Pulmonary artery endothelial cell (primary cell): ENCODE data around the gene CSAD. TPM values are rescaled to one million over a fixed set of nuclear protein-coding genes. Genes with fewer than 3 reads are reported as not detected.
"Not testable (repeated sequence)": the region's sequence is repeated elsewhere in the genome, so short reads cannot be mapped to it uniquely, and the experiment has no call there.

Source experiments
- DNase-seq: peaks from one replicate; pipeline ENCODE4 v3.0.0-alpha.2; 2011; ENCODE audit warnings: low read depth, low spot score
- total RNA-seq: library from RNA; depleted of rRNA; stranded (reverse); fragments of >200 nt; gene quantifications from 2 replicates; pipeline ENCODE4 v1.2.3, GENCODE V29; 2014

Gene CSAD
- total RNA-seq, 1 donor from 2014 or later: 4.2 TPM

DNA sequence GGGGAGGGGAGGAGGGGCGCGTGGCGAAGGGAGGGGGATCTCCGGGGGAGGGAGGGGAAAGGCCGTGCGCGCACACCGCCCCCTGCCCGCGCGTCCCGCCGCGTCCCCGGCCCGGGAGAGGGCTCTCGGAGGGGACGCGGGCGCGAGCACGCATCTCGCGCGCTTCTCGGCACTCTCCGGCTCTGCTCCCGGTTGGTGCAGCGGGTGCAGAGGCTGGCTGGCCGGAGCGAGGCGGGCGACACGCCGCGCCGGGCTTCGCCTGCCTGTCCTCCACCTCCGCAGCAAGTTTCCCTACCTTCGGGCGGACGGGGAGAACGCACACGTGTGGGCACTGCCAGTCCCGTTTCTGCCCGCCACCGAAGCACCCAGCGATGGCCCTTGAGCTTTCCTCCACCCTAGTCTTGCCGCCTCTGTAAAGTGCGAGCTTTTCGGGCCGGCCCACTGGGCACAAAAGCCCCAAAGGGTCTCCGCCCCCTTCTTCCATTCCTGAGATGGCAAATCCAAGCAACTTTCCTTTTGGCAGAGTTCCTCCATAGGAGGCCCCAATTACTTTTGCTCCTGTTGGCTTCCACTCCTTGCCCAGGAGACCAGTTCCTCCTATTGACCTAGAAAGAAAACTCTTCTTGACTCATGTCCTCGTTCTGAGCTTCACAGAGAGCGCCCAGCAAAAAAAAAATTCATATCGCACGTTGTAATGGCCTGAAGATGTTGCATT, 363 bp upstream of the CSAD start:
- DNase-seq: peak; percentile 40

DNA sequence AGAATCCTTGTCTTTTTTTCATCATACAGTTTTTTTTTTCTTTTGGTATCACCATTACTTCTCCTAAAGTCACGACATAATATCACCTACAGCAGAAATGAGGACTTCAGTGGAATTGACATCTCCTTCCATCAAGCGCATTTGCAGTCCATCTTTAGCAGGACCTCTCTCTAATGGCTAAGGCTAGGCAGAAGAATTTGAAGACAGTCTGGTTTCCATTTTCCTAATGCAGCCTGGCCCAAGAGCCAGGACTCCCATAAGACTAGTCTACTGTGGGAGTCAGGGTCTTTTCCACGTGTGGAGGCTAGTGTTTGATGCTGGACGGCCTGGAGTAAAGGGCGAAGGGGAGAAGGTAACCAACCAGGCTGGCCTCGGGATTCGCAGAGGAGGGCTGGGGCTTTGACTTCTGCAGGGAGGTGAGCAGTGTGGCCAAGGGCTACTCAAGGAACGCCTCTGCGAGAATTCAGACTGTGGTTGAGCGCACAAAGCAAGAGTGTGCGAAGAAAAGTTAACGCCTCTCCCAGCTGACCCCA, 972 bp downstream of the CSAD start:
- DNase-seq: no peak

DNA sequence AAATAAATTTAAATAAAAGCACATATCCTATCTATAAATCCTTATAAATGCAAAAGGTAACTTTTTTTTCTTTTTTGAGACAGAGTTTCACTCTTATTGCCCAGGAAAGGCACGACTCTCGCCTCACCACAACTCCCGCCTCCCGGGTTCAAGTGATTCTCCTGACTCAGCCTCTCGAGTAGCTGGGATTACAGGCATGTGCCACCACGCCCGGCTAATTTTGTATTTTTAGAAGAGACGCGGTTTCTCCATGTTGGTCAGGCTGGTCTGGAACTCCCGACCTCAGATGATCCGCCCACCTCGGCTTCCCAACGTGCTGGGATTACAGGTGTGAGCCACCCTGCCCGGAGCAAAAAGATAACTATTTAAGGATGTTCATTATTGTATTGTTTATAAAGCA, 1.9 kb downstream of the CSAD start:
- DNase-seq: not testable (repeated sequence)

DNA sequence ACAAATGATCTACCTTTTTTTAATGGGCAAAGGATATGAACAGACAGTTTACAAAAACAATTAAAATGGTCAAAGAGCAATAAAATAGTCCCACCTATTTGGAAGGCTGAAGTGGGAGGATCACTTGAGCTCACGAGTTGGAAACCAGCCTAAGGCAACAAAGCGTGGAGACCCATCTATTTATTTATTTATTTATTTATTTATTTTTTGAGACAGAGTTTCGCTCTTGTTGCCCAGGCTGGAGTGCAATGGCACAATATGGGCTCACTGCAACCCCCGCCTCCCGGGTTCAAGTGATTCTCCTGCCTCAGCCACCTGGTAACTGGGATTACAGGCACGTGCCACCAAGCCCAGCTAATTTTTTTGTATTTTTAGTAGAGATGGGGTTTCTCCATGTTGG, 3.3 kb downstream of the CSAD start:
- DNase-seq: not testable (repeated sequence)

DNA sequence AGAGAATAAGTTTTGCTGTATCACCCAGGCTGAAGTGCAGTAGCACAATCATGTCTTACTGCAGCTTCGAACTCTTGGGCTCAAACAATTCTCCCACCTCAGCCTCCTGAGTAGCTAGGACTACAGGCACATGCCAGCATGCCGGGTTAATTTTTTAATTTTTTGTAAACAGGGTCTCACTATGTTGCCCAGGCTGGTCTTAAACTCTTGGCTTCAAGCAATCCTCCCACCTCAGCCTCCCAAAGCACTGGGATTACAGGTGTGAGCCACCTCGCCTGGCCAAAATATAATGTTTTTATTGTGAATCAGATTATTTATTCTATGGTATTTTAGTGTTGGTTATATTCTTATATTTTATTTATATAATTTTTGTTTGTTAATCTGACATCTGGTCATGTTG, 4.0 kb downstream of the CSAD start:
- DNase-seq: no peak

DNA sequence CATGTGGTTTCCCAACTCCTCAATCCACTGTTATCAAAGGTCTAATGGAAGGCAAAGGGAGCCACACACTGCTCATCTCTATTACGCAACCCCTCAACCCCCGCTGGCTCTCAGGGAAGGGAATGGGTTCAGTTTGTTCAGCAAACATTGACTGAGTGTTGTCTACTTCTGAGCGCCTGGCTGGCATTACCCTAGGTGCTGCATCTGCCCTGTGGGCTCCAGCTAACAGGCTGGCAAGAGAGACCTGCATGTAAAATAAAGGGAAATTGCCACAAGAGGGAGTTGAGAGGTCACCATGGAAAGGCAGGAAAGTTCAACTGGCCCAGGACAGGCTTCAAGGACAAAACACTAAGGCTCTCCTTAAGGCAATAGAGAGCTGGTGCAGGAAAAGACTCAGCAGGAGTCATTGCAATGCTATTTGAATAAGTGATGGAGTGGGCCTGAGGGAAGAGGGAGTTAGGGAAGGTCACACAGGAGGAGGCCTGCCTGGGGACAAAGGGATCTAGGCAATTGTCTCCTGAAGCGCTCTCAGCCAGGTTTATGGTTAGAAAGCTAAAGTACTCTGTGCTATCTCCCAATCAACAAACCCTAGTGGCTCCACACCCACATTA, 5.7 kb downstream of the CSAD start:
- no peak for DNase-seq

DNA sequence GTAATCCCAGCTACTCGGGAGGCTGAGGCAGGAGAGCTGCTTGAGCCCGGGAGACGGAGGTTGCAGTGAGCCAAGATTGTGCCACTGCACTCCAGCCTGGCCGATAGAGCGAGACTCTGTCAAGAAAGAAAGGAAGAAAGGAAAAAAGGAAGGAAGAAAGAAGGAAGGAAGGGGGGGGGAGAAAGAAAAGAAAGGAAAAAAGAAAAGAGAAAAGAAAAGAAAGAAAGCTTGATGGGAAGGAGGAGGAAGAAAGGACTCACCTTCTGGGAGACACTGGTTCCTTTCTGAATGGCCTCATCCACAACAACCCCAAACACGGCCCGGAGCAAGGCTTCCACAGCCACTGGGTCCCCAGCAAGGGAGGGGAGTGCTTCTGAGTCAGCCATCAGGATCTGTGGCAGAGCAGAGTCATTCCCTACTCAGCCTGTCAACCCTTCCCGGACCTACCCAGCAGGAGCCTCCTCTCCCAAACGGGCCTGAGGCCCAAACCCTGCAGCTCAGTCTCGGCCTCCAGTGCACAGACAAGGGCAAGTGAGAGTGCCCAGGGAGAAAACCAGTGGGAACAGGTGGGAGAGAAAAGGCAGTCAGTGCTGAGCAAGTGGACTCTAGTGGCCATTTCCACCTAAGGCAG, 7.5 kb downstream of the CSAD start:
- DNase-seq: no peak

DNA sequence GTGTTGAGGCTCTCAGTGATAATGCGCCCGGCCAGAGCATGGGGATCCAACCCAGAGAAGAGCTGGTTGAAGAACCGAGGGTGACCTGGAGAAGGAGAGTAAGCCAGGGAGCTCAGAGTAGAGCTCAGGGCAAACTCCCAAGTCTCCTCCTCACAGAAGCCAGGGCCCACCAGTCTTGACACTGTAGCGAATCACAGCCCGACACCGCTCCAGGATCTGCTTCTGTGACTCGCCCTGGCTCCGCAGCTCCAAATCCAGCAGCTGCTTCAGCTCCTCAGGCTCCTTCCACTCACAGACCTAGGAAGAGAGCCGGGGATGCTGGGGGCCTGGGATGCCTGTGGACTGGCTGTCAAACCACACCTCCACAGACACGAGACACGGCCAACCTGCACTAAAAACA, 8.4 kb downstream of the CSAD start:
- no peak for DNase-seq

DNA sequence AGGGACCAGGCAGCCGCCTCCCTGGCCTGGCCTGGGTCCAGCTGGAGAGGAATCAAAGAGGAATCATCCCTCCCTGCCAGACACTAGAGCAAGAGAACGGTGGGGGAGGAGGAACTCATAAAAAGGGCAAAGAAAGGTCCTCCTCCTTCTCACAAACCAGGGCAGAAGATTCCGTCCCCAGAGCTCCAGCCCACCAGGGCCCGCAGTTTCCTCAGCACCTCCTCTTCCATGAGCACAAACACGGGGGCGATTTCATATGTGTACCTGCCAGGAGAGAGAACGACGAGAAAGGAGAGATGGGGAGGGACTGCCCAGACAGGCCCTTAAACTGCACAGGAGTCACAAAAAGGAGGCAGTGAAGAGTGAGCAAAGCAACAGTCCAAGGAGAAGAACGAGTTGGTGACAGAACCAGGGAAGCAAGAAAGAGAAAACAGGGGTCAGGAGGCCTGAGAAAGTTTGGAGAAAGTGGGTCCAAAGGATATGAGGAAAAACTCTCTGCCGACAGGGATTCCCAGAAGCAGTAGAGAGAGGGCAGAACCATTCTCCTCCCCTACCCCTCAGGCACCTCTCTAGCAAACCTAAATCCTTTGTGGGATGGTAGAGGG, 8.9 kb downstream of the CSAD start:
- no peak for DNase-seq

DNA sequence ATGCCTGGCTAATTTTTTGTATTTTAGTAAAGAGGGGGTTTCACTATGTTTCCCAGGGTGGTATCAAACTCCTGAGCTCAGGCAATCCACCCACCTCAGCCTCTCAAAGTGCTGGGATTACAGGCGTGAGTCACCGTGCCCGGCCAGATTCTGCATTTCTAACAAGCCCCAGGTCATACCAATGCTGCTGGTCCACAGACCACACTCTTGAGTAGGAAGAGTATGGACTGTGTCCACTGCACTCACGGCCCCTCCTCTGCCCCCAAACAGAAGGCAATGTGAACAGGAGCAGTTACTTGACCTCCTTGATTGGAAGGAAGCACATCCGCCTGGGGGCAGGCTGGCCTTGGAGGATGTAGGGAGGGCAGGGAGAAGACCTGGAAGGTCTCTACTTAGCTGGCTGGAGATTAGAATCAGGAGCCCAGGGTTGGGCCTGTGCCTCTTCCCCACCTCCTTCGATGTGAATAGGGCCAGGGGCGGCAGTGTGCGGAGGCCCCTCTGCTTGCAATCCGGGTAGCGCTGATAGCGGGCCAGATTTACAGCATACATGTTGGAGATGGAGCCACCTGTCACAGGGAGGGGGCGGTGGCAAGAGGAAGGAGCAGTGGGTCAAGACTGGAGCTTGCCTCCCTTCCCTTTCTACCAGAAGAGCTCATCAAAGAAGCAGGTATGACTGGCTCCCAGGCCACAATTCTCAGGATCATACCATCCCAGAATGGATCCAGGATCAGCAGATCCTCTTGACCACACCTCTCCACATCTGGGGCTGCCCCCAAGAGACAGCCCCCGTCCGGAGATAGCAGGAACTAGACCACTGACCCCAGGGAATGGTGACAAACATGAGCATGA, 9.6 kb downstream of the CSAD start:
- DNase-seq: no peak

DNA sequence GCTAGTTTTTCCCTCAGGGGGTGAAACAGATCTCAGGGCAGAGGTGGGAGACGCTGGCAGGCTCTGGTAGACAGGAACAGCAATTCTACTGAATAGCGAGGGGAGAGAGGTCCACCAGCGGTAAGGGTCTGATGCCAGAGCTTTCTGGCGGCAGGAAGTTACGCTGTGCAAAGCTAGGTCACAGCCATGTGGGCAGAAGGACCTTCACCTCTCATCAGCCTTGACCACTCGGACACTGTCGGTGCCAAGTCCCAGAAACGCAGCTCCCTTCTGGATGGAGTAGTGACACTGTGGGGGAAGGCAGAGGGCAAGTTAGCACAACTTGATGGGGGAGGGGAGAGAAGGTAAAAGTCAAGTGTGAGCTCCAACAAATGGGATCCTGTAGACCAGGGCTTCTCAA, 10.5 kb downstream of the CSAD start:
- no peak for DNase-seq

DNA sequence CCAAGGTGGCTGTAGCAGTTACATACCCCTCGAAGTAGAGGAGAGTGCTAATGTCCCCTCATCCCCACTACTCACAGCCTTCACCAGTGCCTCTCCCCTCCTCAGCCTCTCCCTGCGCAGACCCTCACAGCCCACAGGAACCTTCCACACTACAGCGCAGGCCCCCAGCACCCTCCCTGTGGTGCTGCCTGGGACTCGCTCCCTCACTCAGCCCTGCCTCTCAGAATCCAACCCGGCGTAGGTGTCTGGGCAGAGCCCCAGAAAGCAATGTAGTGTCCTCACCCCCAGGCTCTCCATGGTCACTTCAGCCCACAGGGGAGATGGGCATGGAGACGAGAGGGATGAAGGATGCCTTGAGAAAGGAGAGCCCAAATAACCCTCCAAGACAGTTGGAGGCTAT, 11.1 kb downstream of the CSAD start:
- no peak for DNase-seq

DNA sequence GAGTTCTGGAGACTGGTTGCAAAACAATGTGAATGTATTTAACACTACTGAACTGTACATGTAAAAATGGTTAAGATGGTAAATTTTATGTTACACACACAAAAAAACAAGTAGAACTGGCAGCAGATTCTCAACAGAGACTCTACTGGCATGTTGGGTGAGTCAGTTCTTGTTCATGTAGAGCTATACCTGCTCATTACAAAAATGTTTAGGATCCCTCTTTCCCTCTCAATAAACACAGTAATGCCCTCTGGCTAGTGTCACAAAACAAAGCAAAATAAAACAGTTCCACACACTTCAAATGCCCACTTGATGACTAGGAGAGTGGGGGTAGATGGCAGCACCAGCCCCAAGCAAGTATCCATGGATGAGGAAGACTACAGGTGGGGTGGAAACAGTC, 13.9 kb downstream of the CSAD start:
- no peak for DNase-seq

DNA sequence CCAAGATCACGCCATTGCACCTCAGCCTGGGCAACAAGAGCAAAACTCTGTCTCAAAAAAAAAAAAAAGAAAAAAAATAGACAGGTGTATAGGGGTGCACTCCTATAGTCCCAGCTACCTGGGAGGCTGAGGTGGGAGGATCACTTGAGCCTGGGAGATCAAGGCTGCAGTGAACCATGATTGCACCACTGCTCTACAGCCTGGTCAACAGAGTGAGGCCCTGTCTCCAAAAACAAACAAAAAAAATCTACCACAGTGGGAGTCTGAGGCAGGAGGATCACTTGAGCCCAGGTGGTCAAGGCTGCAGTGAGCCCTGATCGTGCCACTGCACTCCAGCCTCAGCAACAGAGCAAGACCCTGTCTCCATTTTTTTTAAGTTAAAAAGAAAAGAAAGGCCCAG, 17.7 kb downstream of the CSAD start:
- not testable (repeated sequence) for DNase-seq

DNA sequence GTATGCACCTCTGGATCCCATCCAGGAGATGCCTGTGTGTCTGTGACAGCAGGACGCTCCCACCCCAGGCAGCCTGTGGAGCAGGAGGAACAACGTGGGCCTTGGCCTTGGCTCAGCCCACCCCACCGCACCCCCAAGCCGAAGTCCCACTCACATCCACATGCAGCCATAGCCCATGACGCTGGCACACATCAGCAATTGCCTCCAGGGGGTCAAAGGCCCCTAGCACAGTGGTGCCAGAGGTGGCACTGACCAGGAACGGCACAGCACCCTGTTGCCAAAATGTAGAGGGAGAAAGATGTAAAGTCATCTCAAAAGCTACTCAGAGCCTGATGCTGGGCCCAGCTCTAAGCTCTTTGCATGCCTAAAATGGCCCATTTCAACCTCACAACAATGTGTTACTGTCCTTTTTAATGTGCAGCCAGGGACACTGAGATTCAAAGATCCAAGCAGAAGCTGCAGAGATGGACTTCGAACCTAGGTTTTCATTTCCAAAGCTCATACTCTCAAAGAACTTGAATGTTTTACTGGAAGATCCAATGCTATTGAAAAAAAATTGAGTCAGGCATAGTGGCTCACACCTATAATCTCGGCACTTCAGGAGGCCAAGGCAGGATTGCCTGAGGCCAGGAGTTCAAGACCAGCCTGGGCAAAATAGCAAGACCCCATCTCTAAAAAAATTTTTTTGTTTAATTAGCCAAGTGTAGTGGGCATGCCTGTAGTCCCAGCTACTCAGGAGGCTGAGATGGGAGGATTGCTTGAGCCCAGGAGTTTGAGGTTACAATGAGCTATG, 19.4 kb downstream of the CSAD start:
- no peak for DNase-seq

DNA sequence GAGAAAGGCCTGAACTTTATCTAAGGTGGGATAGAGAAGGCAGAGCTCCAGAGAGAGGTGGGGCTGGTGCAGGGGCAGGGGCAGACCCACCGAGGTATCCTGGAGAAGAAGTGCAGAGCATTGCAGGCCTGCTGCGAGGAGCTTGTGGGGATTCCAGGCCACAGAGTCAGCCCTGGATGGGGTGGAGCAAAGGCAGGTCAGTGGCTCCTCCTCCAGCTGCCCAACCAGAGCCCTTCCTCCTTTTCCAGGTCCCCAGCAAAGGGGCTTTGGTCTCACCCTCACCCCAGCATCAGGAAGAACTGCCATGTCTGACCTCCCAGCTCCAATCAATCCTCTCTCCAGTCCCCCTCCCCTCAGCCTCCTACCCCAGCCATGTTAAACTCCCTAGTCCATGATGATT, 20.1 kb downstream of the CSAD start:
- no peak for DNase-seq

DNA sequence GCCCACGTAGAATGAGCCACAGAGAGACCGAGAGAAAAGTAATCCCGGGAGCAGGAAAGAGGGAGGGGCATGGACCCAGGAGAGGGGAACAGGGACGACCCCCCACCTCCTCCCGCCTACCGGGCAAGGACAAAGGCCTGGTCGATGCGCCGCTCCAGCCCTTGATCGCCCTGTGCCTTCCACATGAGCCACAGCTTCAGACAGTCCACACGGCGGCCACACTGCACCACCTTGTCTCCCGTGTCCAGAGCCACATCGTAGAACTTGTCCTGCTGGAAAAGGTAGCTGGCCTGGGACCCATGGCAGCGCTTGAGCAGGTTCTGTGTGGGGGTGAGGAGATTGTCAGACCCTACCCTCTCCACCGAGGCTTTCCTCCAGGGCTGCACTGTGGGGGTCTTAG, 20.7 kb downstream of the CSAD start:
- no peak for DNase-seq

DNA sequence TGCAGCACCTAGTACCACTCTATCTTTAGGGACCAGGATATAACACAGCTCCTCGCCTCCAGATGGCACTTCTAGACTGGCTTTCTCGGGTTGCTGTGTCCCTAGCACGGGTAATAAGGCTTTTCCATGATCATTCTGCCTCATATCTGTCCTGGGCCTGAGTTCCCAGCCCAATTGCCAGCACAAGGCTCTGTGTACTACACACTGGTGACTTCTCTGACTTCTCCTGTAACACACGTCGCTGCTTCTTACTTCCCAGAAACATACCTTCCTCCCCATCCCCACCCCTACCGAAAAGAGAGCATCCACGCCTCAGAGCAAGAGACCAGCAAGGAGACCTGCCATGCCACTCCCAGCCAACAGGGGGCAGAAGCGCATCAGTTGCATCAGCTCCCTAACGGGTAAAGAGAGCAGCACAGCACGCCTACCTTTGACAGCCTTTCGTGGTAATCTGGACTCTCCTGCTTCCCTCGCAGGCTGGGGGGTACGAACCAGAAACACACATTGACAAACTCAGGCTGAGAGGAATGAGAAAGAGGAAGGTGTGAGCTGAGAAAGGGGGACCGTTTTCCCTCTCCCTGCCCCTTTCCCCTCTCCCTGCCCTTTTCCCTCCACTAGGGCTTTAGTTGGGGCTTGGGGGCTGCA, 21.4 kb downstream of the CSAD start:
- no peak for DNase-seq

DNA sequence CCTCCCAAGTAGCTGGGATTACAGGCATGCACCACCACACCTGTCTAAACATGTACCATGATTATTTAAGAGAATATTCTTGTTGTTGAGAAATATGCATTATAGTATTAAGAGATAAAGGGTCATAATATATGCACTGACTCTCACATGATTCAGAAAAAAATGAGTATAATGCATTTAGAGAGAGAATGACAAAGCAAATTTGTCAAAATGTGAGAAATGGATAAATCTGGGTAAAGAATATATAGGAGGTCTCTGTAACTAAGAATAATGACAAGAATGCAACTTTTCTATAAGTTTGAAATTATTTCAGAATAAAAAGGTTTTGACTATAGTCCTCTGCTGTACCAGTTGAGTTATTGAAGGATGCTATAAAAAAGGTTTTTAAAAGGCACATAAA, 28.3 kb downstream of the CSAD start:
- no peak for DNase-seq

DNA sequence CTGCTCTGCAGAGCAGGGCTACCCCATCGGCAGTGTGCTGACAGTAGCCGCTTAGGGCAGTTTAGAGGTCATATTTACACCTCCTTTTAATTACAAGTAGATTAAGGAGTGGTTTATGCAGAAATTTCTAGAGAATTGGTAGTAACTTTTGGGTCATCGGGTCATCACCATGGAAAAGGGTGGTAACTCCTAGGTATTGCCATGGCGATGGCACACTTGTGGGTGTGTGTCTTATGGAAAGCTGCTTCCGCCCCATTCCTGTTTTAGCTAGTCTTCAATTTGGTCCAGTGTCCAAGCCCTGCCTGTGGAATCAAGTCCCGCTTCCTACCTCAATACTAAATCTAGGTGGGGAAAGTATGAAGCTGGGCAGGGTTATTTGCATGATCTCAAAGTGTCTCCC, 29.7 kb downstream of the CSAD start:
- no peak for DNase-seq
